ENCODE measurements around the gene MOB3C.

MOB3C gene

GRCh38 chr1:46611691-46612221 is 4.9 kb downstream of the MOB3C start:
- TF ChIP-seq CTCF (IDR thresholded peaks at IDR 0.05; ENCODE audit: low read depth, low read length, missing control alignments): no peak
- DNase-seq (ENCODE audit: low read depth): no peak
- in situ Hi-C loops (cut with HindIII; ENCODE audit: low sequenced_read_pairs): no loop called here
- no peak overlapping the region for H3K4me3 ChIP-seq (ENCODE audit: low read depth, low read length)

GRCh38 chr1:46607345-46608130 is 9.1 kb downstream of the MOB3C start:
- no peak for DNase-seq (ENCODE audit: low read depth)
- TF ChIP-seq CTCF (IDR thresholded peaks at IDR 0.05; ENCODE audit: low read depth, low read length, missing control alignments): no peak
- H3K4me3 ChIP-seq (ENCODE audit: low read depth, low read length): no peak overlapping the region
- in situ Hi-C loops (cut with HindIII; ENCODE audit: low sequenced_read_pairs): no loop called here

GRCh38 chr1:46606255-46606965 is 10.2 kb downstream of the MOB3C start:
- DNase-seq (ENCODE audit: low read depth): no peak
- no peak for TF ChIP-seq CTCF (IDR thresholded peaks at IDR 0.05; ENCODE audit: low read depth, low read length, missing control alignments)
- H3K4me3 ChIP-seq (ENCODE audit: low read depth, low read length): no peak overlapping the region
- in situ Hi-C loops (cut with HindIII; ENCODE audit: low sequenced_read_pairs): no loop called here

GRCh38 chr1:46605232-46605631 is 11.4 kb downstream of the MOB3C start:
- in situ Hi-C loops (cut with HindIII; ENCODE audit: low sequenced_read_pairs): no loop called here
- TF ChIP-seq CTCF (IDR thresholded peaks at IDR 0.05; ENCODE audit: low read depth, low read length, missing control alignments): no peak
- no peak for DNase-seq (ENCODE audit: low read depth)
- no peak overlapping the region for H3K4me3 ChIP-seq (ENCODE audit: low read depth, low read length)

- in situ Hi-C loops (cut with HindIII; ENCODE audit: low sequenced_read_pairs): no loop called here
- DNase-seq (ENCODE audit: low read depth): peak; percentile 85
- peak; percentile 24 for TF ChIP-seq CTCF (IDR thresholded peaks at IDR 0.05; ENCODE audit: low read depth, low read length, missing control alignments)
- H3K4me3 ChIP-seq (ENCODE audit: low read depth, low read length): peak within 1 kb of the TSS; percentile 83
Measured at GRCh38 chr1:46603858-46604549, 12.6 kb downstream of the MOB3C start, which contains the start of gene MKNK1. TSS of gene MKNK1 (minus strand) at chr1:46604268. CDS start at chr1:46583327, 20,941 bp downstream.

GRCh38 chr1:46603481-46603857 is 13.1 kb downstream of the MOB3C start:
- DNase-seq (ENCODE audit: low read depth): no peak
- H3K4me3 ChIP-seq (ENCODE audit: low read depth, low read length): peak overlapping the region; percentile 83
- in situ Hi-C loops (cut with HindIII; ENCODE audit: low sequenced_read_pairs): no loop called here
- TF ChIP-seq CTCF (IDR thresholded peaks at IDR 0.05; ENCODE audit: low read depth, low read length, missing control alignments): no peak
